K562 (cell line): Measurements from ENCODE around the gene POU2F3. TPM values are rescaled to one million over a fixed set of nuclear protein-coding genes. Genes with fewer than 3 reads are reported as not detected.

ENCODE experiments used
- ATAC-seq: fragments of 200-7000 bp; cut with Tn5 transposase; 3 replicates; pipeline ENCODE4 v1.9.1; 2020; ENCODE audit warnings: moderate library complexity
- BruUV-seq: library from RNA; stranded (reverse); fragments of 400-500 nt; replicated peaks from 2 replicates; lab custom pipeline; 2021; lab: Mats Ljungman, UMichigan
- CTCF ChIA-PET: fragments of 300-600 bp; formaldehyde crosslinking; extraction: SDS; loops from one replicate; lab custom pipeline; 2021; ENCODE audit warnings: low intra/inter-chr PET ratio; lab: Yijun Ruan, JAX
- POLR2A ChIA-PET: fragments of 300-600, 350-650 bp; sonication (Branson Sonifier 250); formaldehyde crosslinking; extraction: SDS; loops from one replicate; lab custom pipeline; 2021; ENCODE audit warnings: antibody characterized with exemption, inconsistent platforms; lab: Yijun Ruan, JAX
- DNase-seq, 4 experiments: peaks; one replicate each; pipeline versions ENCODE4 v3.0.0 to v3.0.0-alpha.2; 2011 to 2018; ENCODE audit warnings: low spot score in 3 of 4, mixed read lengths in 3 of 4; ENCODE audit errors: extremely low read depth in 1 of 4
- FAIRE-seq: peaks from 2 replicates; lab custom pipeline; 2011; peaks lifted over from hg19 to GRCh38; lab: Jason Lieb, UNC
- H2AFZ ChIP-seq: 2 replicates; pipeline ENCODE4 v1.6.0; 2011; ENCODE audit warnings: low read depth, low read length, control low read depth, inconsistent platforms
- H3K27ac ChIP-seq: fragments of 200-600 bp; 3 replicates; pipeline ENCODE4 v1.8.0; 2011; ENCODE audit warnings: low read depth, mild to moderate bottlenecking, control low read depth, inconsistent platforms, low read length, moderate library complexity, mixed read lengths; ENCODE audit errors: extremely low read depth
- H3K27me3 ChIP-seq, 2 experiments: fragments of 300-600 bp in 1 of 2; 2 replicates in 1 of 2; 3 replicates in 1 of 2; pipeline versions ENCODE4 v1.6.0 to v1.8.0; 2011; ENCODE audit warnings: inconsistent platforms in 2 of 2, low read length in 2 of 2, mild to moderate bottlenecking in 1 of 2, mixed read lengths in 1 of 2, moderate library complexity in 1 of 2; ENCODE audit not compliant: control insufficient read depth in 2 of 2, insufficient read depth in 2 of 2
- H3K36me3 ChIP-seq: fragments of 300-600 bp; 3 replicates; pipeline ENCODE4 v1.8.0; 2011; ENCODE audit warnings: mild to moderate bottlenecking, low read length, inconsistent platforms; ENCODE audit not compliant: control insufficient read depth, insufficient read depth
- H3K4me1 ChIP-seq, 2 experiments: fragments of 200-600 bp in 1 of 2; replicated peaks in 1 of 2; 2 replicates in 1 of 2; 3 replicates in 1 of 2; pipeline versions ENCODE4 v1.5.1 to v1.8.0; 2011; ENCODE audit warnings: inconsistent platforms in 2 of 2, low read length in 2 of 2, mild to moderate bottlenecking in 1 of 2, mixed read lengths in 1 of 2, moderate library complexity in 1 of 2; ENCODE audit not compliant: control insufficient read depth in 2 of 2, insufficient read depth in 2 of 2
- H3K4me2 ChIP-seq: 2 replicates; pipeline ENCODE4 v1.6.1; 2011; ENCODE audit warnings: low read length, control low read depth, inconsistent platforms, mixed read lengths; ENCODE audit not compliant: insufficient read depth
- H3K4me3 ChIP-seq: fragments of 200-600 bp; sonication (generic), shearing (Covaris generic); 2 replicates; pipeline ENCODE4 v1.5.1; 2016; ENCODE audit warnings: control low read depth, inconsistent platforms
- H3K79me2 ChIP-seq: fragments of 200-600 bp; 3 replicates; pipeline ENCODE4 v1.8.0; 2011; ENCODE audit warnings: low read length, inconsistent platforms; ENCODE audit not compliant: control insufficient read depth, insufficient read depth
- H3K9ac ChIP-seq, 2 experiments: 2 replicates each; pipeline versions ENCODE4 v1.6.0 to v1.6.1; 2011; ENCODE audit warnings: low read depth in 2 of 2, low read length in 2 of 2, control low read depth in 1 of 2, inconsistent platforms in 1 of 2, mild to moderate bottlenecking in 1 of 2, mixed read lengths in 1 of 2; ENCODE audit not compliant: insufficient read depth in 1 of 2
- H3K9me1 ChIP-seq: one replicate; pipeline ENCODE4 v1.6.0; 2011; ENCODE audit warnings: inconsistent platforms, mild to moderate bottlenecking, low read length, moderate library complexity; ENCODE audit not compliant: control insufficient read depth, insufficient read depth
- H3K9me3 ChIP-seq: replicated peaks from 2 replicates; pipeline ENCODE4 v1.5.1; 2011; ENCODE audit warnings: low read depth, low read length, inconsistent platforms; ENCODE audit not compliant: control insufficient read depth, insufficient read depth
- H4K20me1 ChIP-seq: replicated peaks from 2 replicates; pipeline ENCODE4 v1.6.1; 2011; ENCODE audit warnings: low read length, inconsistent platforms, mixed read lengths; ENCODE audit not compliant: control insufficient read depth, insufficient read depth
- CLOCK ChIP-seq: fragments of 250-450 bp; sonication (Bioruptor Pico); IDR thresholded peaks from 2 replicates; pipeline ENCODE4 v1.4.0; 2020; ENCODE audit warnings: mild to moderate bottlenecking, moderate library complexity, borderline replicate concordance
- CREB3 ChIP-seq: fragments of 450-650 bp; conservative IDR thresholded peaks from 2 replicates; pipeline ENCODE4 v1.6.1; 2016; ENCODE audit warnings: missing genetic modification characterization, low read depth, mild to moderate bottlenecking, missing compliant biosample characterization, moderate library complexity
- HSF4 ChIP-seq: fragments of 250-450 bp; sonication (Bioruptor Pico); IDR thresholded peaks from 2 replicates; pipeline ENCODE4 v2.1.2; 2022; ENCODE audit warnings: mild to moderate bottlenecking, moderate library complexity, borderline replicate concordance
- LCOR ChIP-seq: sonication (generic); formaldehyde crosslinking; IDR thresholded peaks from 2 replicates; pipeline ENCODE4 v1.8.0; 2022; ENCODE audit warnings: mild to moderate bottlenecking, missing genetic modification reagents
- MAFF ChIP-seq: IDR thresholded peaks from 2 replicates; pipeline ENCODE4 v1.6.1; 2012; ENCODE audit warnings: low read length, improper control_type of control experiment
- ZNF143 ChIP-seq: sonication (generic); formaldehyde crosslinking; IDR thresholded peaks from 2 replicates; pipeline ENCODE4 v1.9.0; 2022; ENCODE audit warnings: mild to moderate bottlenecking, missing genetic modification reagents
- WGBS: fragments of 100-300 bp; shearing (Covaris generic); methylation state at CpG from one replicate; pipeline ENCODE4 v1.1.6; 2016; ENCODE audit warnings: low coverage, mixed read lengths; ENCODE audit not compliant: insufficient coverage; ENCODE audit errors: missing lambda C conversion rate; 5-methylcytosine and 5-hydroxymethylcytosine counted together
- in situ Hi-C: fragments of 300-500 bp; cut with MboI; formaldehyde crosslinking; loops from 4 replicates; pipeline ENCODE4 v1.15.0; 2018; ENCODE audit warnings: inconsistent platforms, mixed read lengths
- intact Hi-C: fragments of 100-400 bp; cut with micrococcal nuclease; formaldehyde crosslinking; loops from 2 replicates; pipeline ENCODE4 v1.14.2; 2022
- polyA plus RNA-seq, 8 experiments: library from polyadenylated mRNA; depleted of rRNA in 4 of 8; stranded (reverse) in 5 of 8; unstranded in 3 of 8; fragments of >200 nt; fragmentation: Nextera tagmentation in 2 of 8; fragmentation: Illumina TruSeq in 1 of 8; extraction: Ambion mirVana in 2 of 8; extraction: Trizol in 1 of 8; gene quantifications; 2 replicates each; pipeline versions ENCODE4 v1.2.1 to v1.2.3, GENCODE V29; 2011 to 2014; ENCODE audit warnings: inconsistent platforms in 1 of 8, missing spikeins in 1 of 8
- total RNA-seq, 7 experiments: library from RNA; depleted of rRNA in 6 of 7; stranded (reverse); fragments of >200 nt in 6 of 7; fragmentation: Illumina TruSeq in 2 of 7; extraction: Trizol in 2 of 7; gene quantifications; 2 replicates each; pipeline versions ENCODE4 v1.2.1 to v1.2.3, GENCODE V29; 2011 to 2021; ENCODE audit warnings: low replicate concordance in 1 of 7
- TF ChIP-seq, protein P1 (sequence below): sonication (generic); formaldehyde crosslinking; IDR thresholded peaks from 2 replicates; pipeline ENCODE4 v1.9.0; 2022; ENCODE audit warnings: mild to moderate bottlenecking, missing genetic modification reagents
- TF ChIP-seq, protein P2 (sequence below): fragments of 250-450 bp; sonication (Bioruptor Pico); IDR thresholded peaks from 2 replicates; pipeline ENCODE4 v1.4.0; 2020; ENCODE audit warnings: borderline replicate concordance

POU2F3 gene
- total and polyA plus RNA-seq, 9 of the 15 experiments (the other 6 are each of a cell fraction or from before 2014, with no cell fraction given) = not detected

DNA sequence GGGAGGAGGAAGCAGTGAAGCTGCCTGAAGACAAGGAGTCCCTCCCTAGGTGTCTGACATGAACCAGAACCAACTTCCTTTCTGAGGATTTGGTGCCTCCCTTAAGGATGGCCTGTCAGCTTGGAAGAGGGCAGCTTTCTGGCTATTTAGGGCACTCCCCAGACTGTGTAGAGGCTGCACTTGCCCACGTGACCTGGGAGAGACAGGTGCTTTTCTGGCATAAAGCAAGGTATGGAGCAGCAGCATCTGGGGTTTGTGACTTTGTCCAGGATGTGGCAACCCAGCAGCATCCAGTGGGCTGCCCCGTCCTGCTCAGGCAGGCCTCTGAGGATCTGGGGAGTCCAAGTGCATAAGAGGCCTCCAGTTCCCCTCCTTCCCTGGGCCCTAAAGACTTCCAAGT, 43.2 kb downstream of the POU2F3 start:
- 67% methylated on average over 2 of the region's 2 CpGs for WGBS
- Histone ChIP-seq H3K79me2 (no peaks in the 10 kb centered on the region), H3K4me2 (no peak overlapping the region), H3K4me3 (no peak overlapping the region), H3K27ac (no peak overlapping the region), H3K9me3 (no peaks in the 10 kb centered on the region), H2AFZ (no peak overlapping the region), H3K27me3 (no peaks in the 10 kb centered on the region), H4K20me1 (0 out of 2 replicates have a peak, but pooled peaks cover 4% of the 10 kb centered on the region), H3K36me3 (no peaks in the 10 kb centered on the region), H3K9ac (no peak overlapping the region), H3K9me1 (no peaks in the 10 kb centered on the region), H3K4me1 (peaks cover 10 to 17% of the 10 kb centered on the region in 2 experiments; a peak in 4 of 5 replicates)
- TF ChIP-seq ZNF143 (CRISPR knock-in tag) = no peak
- TF ChIP-seq, protein P1, sequence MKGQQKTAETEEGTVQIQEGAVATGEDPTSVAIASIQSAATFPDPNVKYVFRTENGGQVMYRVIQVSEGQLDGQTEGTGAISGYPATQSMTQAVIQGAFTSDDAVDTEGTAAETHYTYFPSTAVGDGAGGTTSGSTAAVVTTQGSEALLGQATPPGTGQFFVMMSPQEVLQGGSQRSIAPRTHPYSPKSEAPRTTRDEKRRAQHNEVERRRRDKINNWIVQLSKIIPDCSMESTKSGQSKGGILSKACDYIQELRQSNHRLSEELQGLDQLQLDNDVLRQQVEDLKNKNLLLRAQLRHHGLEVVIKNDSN = peak; percentile 13; the same call in 1 of the 2 replicates
- in situ Hi-C loops (no loop called here), intact Hi-C loops (no loop called here)
- DNase-seq (no peak), FAIRE-seq (no peak), ATAC-seq (no peak)
- CTCF ChIA-PET = no interaction called here
- POLR2A ChIA-PET = interaction anchor here (0.8 kb wide), 1 partner anchor 17 kb away, joined by 3 read pairs; no protein-coding TSS in a partner anchor
- BruUV-seq = no TSS peak

DNA sequence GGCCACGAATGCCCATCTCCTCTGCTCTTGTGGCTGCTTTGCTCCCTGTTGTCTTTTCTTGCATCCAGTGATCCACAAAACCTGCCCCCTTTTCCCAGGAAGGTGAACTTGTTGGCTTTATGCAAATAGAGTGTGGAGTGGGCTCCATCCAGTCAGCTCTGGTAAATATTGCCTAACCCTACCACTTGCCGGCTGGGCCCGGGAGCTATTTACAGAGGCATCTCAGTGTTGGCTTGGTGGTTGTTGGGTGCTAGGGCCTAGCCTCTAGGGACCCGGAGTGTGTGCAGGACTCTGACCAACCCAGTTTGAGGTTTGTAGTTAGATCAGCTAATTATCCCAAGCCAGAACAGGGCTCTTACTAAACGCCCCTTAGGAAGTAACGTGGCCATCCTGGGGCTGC, 44.3 kb downstream of the POU2F3 start:
- H3K27ac ChIP-seq = no peak overlapping the region
- H4K20me1 ChIP-seq = 0 out of 2 replicates have a peak, but pooled peaks cover 4% of the 10 kb centered on the region
- CTCF ChIA-PET = no interaction called here
- H3K36me3 ChIP-seq = no peaks in the 10 kb centered on the region
- no peak overlapping the region for H3K4me2 ChIP-seq
- peaks cover 10 to 17% of the 10 kb centered on the region in 2 experiments; a peak in 4 of 5 replicates for H3K4me1 ChIP-seq
- H2AFZ ChIP-seq = no peak overlapping the region
- DNase-seq (no peak), FAIRE-seq (no peak), ATAC-seq (no peak)
- WGBS = 70% methylated on average over 6 of the region's 6 CpGs
- H3K79me2 ChIP-seq = no peaks in the 10 kb centered on the region
- H3K4me3 ChIP-seq = no peak overlapping the region
- no peaks in the 10 kb centered on the region for H3K9me1 ChIP-seq
- intact Hi-C loops (no loop called here), in situ Hi-C loops (no loop called here)
- H3K9ac ChIP-seq = no peak overlapping the region
- POLR2A ChIA-PET = no interaction called here
- H3K9me3 ChIP-seq = no peaks in the 10 kb centered on the region
- BruUV-seq = no TSS peak
- H3K27me3 ChIP-seq = no peaks in the 10 kb centered on the region
- no peak for TF ChIP-seq HSF4
- no peak for TF ChIP-seq LCOR
- TF ChIP-seq MAFF = no peak
- TF ChIP-seq, protein P2, sequence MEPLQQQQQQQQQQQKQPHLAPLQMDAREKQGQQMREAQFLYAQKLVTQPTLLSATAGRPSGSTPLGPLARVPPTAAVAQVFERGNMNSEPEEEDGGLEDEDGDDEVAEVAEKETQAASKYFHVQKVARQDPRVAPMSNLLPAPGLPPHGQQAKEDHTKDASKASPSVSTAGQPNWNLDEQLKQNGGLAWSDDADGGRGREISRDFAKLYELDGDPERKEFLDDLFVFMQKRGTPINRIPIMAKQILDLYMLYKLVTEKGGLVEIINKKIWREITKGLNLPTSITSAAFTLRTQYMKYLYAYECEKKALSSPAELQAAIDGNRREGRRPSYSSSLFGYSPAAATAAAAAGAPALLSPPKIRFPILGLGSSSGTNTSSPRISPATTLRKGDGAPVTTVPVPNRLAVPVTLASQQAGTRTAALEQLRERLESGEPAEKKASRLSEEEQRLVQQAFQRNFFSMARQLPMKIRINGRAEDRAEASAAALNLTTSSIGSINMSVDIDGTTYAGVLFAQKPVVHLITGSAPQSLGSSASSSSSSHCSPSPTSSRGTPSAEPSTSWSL (CRISPR knock-in tag) = no peak
- TF ChIP-seq CLOCK (CRISPR knock-in tag) = no peak
- TF ChIP-seq CREB3 (tag) = no peak
